Measurements from ENCODE around the gene COL13A1.

GRCh38 chr10:69836731-69837030, 35.0 kb downstream of the COL13A1 start:
- no peak for TF ChIP-seq POLR2A (IDR thresholded peaks at IDR 0.05)
- no peak for TF ChIP-seq CTCF (IDR thresholded peaks at IDR 0.05)

Measured in suprapubic skin (tissue), 3 donors.